ENCODE results near the gene TFPT. TPM values are rescaled to one million over a fixed set of nuclear protein-coding genes. Genes with fewer than 3 reads are reported as not detected.

The TFPT gene, protein sequence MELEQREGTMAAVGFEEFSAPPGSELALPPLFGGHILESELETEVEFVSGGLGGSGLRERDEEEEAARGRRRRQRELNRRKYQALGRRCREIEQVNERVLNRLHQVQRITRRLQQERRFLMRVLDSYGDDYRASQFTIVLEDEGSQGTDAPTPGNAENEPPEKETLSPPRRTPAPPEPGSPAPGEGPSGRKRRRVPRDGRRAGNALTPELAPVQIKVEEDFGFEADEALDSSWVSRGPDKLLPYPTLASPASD
- total RNA-seq (2021): 26.6 and 28.2 TPM in 2 replicates
- long read RNA-seq, transcript TFPT-203 (6 exons, 1,205 nt): major isoform, 39 of 41 reads
- long read RNA-seq, partial matches to known transcripts: 0 of 41 reads
- long read RNA-seq, other reads (novel, unspliced or antisense): 2 of 41 reads

DNA sequence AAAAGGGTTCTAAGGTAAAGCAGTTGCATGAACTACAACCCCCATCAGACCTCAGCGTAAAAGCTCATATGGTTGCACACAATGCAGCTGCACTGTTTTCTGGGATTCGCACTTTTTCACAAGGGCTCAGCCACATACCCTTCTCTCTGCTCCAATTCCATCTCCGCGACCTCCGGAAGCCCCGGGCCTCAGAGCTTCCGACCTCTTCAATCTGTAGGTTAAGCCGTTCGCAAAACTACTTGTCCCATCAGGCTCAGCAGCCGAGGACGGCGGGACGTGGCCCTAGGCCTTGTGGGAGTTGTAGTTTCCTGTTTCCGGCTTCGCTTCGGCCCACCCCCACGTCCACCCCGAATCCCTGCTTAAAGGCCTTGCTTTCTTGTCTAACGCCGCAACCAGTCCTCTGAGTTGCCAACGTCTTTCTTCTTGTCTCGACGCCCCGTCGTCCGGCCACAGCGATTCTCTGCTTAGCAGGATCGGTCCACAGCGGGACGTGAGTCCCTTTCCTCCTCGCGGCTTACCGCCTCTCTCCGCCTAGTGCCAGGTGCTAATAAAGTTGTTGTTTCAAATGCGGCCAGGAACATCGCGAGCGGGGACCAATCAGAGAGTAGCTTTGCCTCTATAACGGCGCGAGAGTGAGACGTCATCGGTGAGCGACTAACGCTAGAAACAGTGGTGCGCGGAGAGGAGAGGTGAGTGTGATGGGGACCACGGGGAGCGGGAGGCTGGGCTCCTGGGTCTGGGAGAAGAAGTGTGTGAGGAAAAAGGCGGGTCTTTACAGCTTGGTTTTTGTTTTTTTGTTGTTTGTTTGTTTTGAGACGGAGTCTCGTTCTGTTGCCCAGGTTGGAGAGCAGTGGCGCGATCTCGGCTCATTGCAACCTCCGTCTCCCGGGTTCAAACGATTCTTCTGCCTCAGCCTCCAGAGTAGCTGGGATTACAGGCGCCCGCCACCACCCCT, at the start of gene TFPT, which contains the start of gene PRPF31:
Gene TFPT, minus strand, starts transcription at position 549 of the 955 bp plus-strand sequence. Its CDS starts 388 bp downstream, at position 161.
Gene PRPF31, plus strand, starts transcription at position 646 of the 955 bp plus-strand sequence. CDS start 2,525 bp downstream, outside the sequence.
- peak within 1 kb of the TSS; percentile 96 for H3K18ac ChIP-seq (ENCODE audit: insufficient read length, low read depth, low read length)
- H2BK5ac ChIP-seq (ENCODE audit: insufficient read length, low read length): peak within 1 kb of the TSS; percentile 79
- H4K20me1 ChIP-seq (ENCODE audit: control insufficient read depth, insufficient read depth, insufficient read length): no peaks in the 10 kb centered on the region
- peak within 1 kb of the TSS; percentile 90 for H3K9ac ChIP-seq (ENCODE audit: extremely low read depth, insufficient read length, low read length)
- no peaks in the 10 kb centered on the region for H3K9me3 ChIP-seq (ENCODE audit: control insufficient read depth, low read depth, low read length)
- peak within 1 kb of the TSS; percentile 50 for H4K5ac ChIP-seq (ENCODE audit: insufficient read length, low read depth, low read length)
- H3K4ac ChIP-seq (ENCODE audit: low read depth, low read length): no peak within 1 kb of the TSS
- H3K36me3 Mint-ChIP-seq (ENCODE audit: insufficient read depth in 1 of 3, low read depth in 3 of 3): peaks cover 17 to 51% (median 49%) of the 10 kb centered on the region in 3 experiments
- no CpG with 5 or more reads among the region's 60 CpGs for WGBS (ENCODE audit: extremely low coverage, insufficient read length, low lambda C conversion rate)
- no peak within 1 kb of the TSS for H2BK12ac ChIP-seq (ENCODE audit: insufficient read length, low read depth, low read length)
- H2AK5ac ChIP-seq (ENCODE audit: insufficient read length, low read length): no peak within 1 kb of the TSS
- H3T11ph ChIP-seq (ENCODE audit: low read length): no peak within 1 kb of the TSS
- H3K14ac ChIP-seq (ENCODE audit: insufficient read depth, low read length): peak within 1 kb of the TSS; percentile 97
- H3K27ac ChIP-seq (ENCODE audit: insufficient read length, low read depth, low read length): no peak within 1 kb of the TSS
- no peaks in the 10 kb centered on the region; the same call in 1 of the 2 replicates for H3K79me2 ChIP-seq (ENCODE audit: insufficient read depth, low read length)
- H3K9me3 Mint-ChIP-seq: peaks cover 0 to 7% of the 10 kb centered on the region in 2 experiments; a peak in 2 of 5 replicates
- no peak within 1 kb of the TSS for H2BK15ac ChIP-seq (ENCODE audit: low read depth, low read length)
- no peak within 1 kb of the TSS for H2BK120ac ChIP-seq (ENCODE audit: low read depth, low read length, poor library complexity, severe bottlenecking)
- H3K27me3 Mint-ChIP-seq (ENCODE audit: low read depth): peaks cover 1% of the 10 kb centered on the region
- H4K8ac ChIP-seq (replicated peaks; ENCODE audit: insufficient read length, low read depth, low read length): no peak within 1 kb of the TSS
- no peak within 1 kb of the TSS for H3K56ac ChIP-seq (ENCODE audit: insufficient read length, low read depth, low read length)
- TF ChIP-seq, protein P1, sequence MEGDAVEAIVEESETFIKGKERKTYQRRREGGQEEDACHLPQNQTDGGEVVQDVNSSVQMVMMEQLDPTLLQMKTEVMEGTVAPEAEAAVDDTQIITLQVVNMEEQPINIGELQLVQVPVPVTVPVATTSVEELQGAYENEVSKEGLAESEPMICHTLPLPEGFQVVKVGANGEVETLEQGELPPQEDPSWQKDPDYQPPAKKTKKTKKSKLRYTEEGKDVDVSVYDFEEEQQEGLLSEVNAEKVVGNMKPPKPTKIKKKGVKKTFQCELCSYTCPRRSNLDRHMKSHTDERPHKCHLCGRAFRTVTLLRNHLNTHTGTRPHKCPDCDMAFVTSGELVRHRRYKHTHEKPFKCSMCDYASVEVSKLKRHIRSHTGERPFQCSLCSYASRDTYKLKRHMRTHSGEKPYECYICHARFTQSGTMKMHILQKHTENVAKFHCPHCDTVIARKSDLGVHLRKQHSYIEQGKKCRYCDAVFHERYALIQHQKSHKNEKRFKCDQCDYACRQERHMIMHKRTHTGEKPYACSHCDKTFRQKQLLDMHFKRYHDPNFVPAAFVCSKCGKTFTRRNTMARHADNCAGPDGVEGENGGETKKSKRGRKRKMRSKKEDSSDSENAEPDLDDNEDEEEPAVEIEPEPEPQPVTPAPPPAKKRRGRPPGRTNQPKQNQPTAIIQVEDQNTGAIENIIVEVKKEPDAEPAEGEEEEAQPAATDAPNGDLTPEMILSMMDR (conservative IDR thresholded peaks at IDR 0.05): no peak
- H2AFZ ChIP-seq (ENCODE audit: low read length): peak within 1 kb of the TSS; percentile 90
- H3K4me1 ChIP-seq (ENCODE audit: insufficient read depth, low read length): no peaks in the 10 kb centered on the region; the same call in 1 of the 2 replicates
- peaks cover 7% of the 10 kb centered on the region for H3K79me1 ChIP-seq (ENCODE audit: insufficient read depth, low read depth, low read length, poor library complexity, severe bottlenecking)
- H3K4me1 Mint-ChIP-seq: peaks cover 9 to 18% of the 10 kb centered on the region in 2 experiments
- H3K27me3 ChIP-seq (ENCODE audit: insufficient read depth, low read length): no peaks in the 10 kb centered on the region
- H3K4me2 ChIP-seq (ENCODE audit: insufficient read depth, insufficient read length, low read length): peak within 1 kb of the TSS; percentile 85
- no peak within 1 kb of the TSS for H2BK20ac ChIP-seq (ENCODE audit: low read depth, low read length, poor library complexity, severe bottlenecking)
- peak; percentile 96 for DNase-seq
- H4K91ac ChIP-seq (ENCODE audit: insufficient read length, low read depth, low read length): no peak within 1 kb of the TSS
- H3K23ac ChIP-seq (ENCODE audit: insufficient read length, low read depth, low read length): no peak within 1 kb of the TSS
- H3K4me3 Mint-ChIP-seq: peak within 1 kb of the TSS; percentile 82 to 94
- peaks cover 7% of the 10 kb centered on the region for H3K23me2 ChIP-seq (ENCODE audit: insufficient read length, low read depth, low read length, poor library complexity, severe bottlenecking)
- H3K27ac Mint-ChIP-seq: peak within 1 kb of the TSS; percentile 93 to 99 (median 94)

Measured in H9 (cell line).